Activated gamma-delta T cell treated with anti-CD3 and anti-CD28 coated beads, Interleukin-2, amount 50 U/mL, for 16 hours (primary cell): ENCODE data around the gene ETV4.

Experiments used
- DNase-seq: peaks from one replicate; pipeline ENCODE4 v3.0.0-alpha.2; 2020; ENCODE audit warnings: low read depth

Gene ETV4

DNA sequence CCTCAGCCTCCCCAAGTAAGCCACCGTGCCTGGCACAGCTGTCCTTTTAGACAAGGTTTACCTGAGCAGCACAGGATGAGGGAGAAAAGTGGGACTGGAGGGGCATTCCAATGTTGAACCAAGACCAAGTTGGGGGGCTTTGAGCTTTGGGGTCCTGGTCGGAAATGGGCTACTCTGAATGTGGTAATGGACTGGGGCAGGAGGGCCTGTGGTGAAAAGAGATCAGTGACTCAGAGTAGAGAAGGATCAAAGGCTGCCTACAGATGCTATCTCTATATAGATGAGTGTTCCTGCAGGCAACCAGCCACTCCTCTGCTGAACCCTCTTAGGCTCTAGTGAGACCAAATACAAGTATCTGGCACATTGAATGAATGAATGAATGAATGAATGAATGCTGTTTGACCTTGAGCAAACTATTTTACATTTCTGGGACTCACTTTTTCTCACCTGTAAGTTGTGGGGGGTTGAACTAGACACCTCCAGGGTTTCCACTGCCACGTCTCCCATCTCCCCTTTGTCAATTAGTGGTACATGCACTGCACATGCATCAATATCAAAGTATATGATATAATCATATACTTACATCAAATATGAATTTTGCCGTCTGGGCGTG, 26.3 kb upstream of the ETV4 start:
- DNase-seq, result no peak

DNA sequence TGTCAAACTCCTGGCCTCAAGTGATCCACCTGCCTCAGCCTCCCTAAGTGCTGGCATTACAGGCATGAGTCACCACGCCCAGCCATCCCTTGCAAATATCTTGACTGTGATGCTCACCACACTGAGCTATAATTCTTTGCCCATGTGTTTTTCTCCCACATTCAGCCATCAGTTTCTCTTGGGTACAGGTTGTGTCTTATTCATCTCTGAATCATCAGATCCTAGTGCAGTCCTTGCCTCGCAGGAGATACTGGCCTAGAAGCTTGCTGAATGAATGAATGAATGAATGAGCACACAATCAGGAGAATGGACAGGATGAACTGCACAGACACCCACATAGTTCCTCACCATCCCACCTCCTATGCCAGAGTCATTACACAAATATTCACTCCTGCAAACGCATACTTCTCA, 24.4 kb upstream of the ETV4 start:
- DNase-seq, result no peak

DNA sequence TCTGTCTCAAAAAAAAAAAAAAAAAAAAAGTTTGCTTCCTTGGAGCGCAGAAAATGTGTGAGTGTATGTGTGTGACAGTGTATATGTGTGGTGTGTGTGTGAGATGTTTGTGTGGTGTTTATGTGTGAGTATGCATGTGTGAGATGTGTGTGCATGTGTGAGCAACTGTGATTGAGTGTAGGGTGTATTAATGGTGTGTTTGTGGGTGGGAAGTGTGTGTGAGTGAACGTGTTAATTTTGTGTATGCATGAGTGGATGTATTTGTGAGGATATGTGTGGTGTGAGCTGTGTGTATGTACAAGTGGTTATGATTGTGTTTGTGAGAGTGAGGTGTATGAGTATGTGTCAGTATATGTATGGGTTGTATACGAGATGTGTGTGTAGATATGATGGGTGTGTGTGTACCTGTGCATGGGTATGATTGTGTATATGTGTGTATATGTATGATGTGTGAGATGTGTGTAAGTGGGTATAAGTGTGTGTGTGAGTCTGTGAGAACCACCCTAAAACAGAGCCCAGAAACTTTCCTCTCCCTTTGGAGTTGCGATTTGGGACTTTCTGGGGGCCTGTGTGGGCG, 22.5 kb upstream of the ETV4 start:
- DNase-seq, result no peak

DNA sequence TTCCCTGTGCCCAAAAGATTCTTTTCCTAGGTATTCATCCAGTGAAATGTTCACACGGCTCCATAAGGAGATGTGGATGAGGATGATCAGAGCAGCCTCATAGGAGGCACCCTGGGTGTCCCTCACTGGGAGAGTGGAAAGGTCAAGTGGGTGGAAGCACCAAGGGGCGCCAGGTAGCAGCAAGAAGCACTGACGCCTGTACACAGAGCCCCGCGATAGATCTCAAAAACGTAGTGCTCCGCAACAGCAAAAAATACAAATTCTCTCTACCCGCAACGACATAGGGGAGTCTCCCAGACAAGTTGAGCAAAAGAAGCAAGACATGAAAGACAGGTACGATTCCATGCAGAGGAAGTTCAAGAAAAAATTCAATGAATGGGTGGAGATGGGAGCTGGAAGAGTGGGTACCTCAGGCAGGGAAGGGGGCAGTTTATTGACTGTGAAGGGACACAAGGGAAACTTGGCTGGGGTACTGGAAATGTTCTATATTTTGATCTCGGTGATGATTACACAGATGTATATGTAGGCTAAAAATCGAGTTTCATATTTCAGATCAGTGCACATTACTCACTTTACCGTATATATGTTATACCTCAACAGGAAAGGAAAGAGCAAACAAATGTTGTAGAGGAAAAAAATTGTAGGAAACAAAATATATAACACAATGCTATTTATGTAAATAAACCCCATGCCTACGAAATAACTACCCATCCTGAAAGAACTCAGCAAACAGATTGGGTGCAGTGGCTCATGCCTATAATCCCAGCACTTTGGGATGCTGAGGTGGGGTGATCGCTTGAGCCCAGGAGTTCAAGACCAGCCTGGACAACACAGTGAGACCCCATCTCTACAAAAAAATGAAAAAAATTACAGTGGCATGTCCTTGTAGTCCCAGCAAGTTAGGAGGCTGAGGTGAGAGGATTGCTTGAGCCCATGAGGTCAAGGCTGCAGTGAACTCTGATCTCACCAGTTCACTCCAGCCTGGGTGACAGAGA, 17.8 kb upstream of the ETV4 start:
- no peak for DNase-seq

DNA sequence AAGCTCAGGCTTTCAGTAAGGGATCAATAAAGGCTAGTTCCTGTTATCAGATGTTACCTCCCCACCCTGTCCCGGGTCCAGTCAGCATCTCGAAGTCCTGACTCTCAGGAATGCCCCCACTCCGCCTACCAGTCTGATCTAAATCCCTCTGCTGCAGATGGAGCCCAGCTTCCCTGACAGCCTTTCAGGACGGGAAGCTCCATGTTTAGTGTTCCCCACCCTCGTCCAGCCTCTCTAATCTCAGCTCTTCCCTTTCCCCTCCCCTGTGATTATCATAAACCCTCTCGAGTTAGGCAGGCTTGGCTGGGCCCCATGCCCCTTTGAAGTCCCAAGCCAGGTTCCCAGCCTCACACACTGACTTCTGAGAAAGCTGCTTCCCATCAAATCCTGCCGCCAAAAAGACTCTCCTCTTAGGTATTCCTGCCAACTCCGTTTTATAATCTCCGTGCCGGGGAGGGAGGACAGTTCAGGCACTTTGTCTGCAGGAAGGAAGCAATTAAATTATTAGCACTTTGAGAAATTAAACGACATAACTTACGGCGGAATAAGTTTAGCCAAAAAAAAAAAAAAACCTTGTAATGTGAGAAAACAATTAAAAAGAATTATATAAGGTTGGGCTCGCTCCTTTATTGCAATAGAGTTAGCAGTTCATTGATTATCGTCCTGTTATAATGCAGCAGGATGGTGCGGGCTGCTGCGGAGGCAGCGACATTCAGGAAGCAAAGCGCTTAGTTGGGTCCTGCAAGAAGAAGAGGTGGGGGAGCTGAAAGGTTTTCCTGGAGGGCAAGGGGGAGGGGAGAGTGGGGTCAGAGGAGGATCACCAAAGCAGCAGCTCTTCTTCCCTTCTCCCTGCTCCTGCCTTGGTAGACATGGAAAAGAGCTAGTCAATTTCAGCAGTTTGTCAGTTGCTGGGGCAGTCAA, 16.8 kb upstream of the ETV4 start:
- no peak for DNase-seq

- DNase-seq, result no peak
Measured at GRCh38 chr17:43560461-43561427, 14.6 kb upstream of the ETV4 start.

- no peak for DNase-seq
Measured at GRCh38 chr17:43559161-43559816, 13.1 kb upstream of the ETV4 start.

DNA sequence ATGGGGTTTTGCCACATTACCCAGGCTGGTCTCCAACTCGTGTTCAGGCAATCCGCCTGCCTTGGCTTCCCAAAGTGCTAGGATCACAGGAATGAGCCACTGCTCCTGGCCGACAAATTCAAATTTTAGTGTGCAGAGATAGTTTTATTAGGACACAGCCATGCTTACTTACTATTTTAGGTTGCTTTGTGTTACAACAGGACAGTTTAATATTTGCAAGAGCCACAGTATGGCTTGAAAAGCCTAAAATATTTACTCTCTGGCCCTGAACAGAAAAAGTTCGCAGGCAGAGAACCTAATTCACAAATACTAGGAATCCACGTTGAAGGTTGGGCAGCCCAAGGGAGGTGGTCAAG, 12.6 kb upstream of the ETV4 start:
- DNase-seq, result no peak

DNA sequence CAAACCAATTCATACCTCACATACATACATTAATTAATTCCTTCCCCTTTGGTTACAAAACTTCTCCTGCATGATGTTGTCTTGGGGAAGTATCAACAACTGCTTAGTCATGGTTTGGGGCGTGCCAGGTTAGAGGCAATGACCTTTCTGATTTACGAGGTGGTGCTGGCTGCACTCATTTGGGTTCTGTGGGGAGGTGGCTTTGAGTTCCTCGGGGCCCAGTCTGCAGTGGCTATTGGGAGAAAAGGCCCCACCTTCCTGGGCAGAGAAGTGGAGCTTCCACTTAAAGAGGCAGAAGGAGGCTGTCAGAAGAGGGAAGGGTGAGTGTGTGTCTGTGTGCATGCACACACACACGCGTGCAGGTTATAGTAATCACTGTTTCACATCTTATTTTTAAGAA, 10.2 kb upstream of the ETV4 start:
- DNase-seq, result no peak

GRCh38 chr17:43554857-43555256, 8.7 kb upstream of the ETV4 start:
- DNase-seq, result no peak

DNA sequence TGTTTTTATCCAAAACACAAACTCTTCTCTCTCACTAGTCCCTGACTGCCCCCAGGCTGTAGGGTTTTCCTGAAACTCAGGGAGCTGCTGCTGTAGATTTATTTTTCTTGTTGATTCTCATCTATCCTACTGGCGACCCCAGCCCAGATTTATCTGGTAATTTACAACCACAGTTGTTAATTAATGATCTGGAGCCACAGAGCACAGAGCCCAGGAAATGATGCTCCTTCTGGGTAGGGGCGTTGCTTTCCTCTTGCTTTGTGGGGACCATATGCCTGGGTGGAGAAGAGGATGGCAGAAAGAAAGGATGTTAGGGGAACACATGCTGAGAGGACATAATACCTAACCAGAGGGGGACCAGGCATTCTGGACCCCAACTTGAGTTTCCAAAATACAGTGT, 7.4 kb upstream of the ETV4 start:
- DNase-seq, result no peak

DNA sequence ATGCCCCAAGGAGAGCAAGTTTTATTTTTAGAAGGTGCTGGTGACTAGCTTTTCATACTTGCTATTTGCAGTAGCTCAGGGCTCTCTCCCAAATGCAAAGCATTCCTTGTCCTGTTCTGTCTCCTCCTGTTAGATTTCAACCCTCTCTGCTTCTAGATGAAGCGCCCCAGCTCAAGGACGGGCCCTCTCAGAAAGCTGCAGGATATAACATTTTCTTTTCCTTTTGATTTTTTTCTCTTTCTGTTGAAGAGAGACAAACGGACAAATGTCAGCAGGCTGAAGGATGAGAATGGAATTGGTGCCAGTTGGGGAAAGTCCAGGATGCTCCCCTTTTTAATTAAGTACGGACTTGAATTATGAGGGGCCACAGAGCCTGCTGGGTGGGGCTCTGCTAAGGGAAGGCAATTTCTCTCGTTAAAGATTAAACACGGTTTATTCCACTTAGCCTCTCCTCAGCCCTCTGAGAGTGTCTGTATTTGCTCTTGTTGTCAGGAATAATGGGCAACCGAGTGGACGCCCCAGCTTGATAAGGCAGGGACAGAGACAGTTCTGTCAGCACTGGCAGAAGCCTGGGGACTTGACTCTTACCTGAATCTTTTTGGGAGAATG, 6.2 kb upstream of the ETV4 start:
- no peak for DNase-seq

DNA sequence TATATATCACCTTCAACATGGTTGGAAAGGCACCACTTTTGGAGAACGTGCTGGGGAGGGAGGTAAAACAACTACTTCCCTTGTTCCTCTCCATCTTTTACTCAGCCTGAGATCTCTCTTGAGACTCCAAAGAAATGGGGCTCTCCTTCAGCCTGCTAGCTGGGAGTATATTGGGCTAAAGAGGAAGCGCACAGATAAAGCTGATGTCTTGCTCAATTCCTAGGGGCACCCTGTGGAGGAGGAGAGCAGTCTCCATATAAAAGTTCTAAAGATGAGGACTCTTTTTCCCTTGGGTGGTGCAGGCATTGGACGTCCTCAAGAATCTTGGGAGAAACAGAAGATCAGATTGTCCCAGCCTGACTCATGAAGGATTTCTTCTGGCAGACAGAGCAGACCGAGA, 4.6 kb upstream of the ETV4 start:
- DNase-seq, result no peak

GRCh38 chr17:43549496-43549895, 3.4 kb upstream of the ETV4 start:
- no peak for DNase-seq

DNA sequence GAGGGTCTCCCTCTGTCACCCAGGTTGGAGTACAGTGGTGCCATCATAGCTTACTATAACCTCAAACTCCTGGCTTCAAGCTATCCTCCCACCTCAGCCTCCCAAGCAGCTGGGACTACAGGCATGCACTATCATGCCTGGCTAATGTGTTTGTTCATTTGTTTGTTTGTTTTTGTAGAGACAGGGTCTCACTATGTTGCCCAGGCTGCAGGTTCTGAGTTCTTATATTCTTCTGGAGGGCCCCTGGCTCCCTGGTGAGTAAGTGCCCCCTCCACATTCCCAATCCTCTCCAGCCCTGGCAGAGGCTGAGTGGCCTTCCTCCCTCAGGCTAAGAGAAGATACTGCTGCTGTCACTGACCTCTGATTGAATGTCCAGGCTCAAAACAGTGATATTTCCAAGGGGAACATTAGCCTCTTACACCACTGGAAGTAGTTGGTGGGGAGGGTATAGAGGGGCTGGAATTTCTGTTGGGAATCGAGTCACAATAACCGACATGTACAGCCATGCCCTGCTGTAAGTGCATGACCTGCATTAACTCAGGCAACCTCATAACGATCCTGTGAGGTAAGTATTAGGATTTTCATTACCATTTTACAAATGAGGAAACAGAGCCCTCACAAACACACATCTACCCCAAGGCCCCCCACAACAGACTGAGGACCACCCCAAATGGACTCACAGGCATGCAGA, 2.7 kb upstream of the ETV4 start:
- DNase-seq, result no peak

DNA sequence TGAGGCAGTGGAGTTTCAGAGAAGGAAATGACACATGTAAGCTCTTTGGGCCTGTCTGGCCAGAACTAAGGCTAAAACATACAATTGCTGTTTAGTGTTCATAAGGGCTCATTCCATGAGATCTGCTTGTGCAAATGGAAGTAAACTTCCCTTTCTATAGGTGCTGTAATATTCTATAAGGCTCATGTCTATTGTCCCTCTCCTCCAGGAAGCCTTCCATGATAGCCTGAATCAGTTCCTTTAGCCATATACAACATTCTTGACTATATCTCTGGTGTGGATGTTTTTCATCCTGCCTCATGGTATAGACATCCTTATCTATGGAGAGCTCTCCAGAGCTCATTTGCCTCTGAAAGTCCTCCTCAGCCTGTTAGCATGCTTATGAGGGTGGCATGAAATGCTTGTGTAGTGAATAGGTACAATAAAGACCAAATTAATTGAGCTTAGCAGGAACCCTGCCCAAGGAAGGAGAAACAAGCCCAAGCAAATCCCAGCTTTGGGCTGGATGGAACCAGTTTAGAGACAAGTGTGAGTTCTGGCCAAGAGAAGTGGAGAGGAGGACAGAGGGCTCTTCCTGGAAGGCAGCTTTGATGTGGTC, 1.6 kb upstream of the ETV4 start:
- DNase-seq, result no peak

DNA sequence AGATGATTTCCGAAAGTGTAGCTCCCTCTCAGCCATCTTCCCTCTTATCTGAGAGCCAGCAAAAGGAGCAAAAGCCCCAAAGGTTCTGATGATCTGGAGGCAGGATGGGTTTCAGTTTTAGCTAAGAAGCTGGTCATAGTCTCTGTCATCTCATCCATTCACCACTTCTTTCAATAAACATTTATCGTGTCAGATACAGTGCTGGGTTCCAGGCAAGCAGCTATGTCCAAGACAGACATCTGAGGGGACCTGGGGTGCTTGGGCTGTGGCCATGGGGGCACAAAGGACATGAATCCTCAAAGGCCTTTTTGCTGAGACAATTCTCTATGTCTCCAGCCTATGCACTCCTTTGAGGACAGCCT, 1.0 kb upstream of the ETV4 start:
- DNase-seq, result no peak

DNA sequence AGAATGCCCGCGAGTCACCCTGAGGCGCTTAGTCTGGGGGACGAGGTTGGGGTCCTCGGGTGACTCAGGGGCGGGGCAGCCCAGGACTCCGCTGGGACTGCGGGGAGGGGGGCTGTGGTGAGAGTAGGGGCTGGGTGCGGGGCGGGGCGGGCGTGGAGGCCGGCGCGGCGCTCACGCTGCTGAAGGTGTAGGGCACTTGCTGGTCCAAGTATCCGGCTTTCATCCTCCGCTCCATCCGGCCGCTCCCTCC, 832 bp downstream of the ETV4 start:
- DNase-seq, result no peak

GRCh38 chr17:43543771-43544575, 2.2 kb downstream of the ETV4 start:
- DNase-seq, result no peak
